Ectodermal cell (in vitro differentiated cells): ENCODE measurements around the gene VSIR.

Experiments
- H3K27ac ChIP-seq: 2 replicates; pipeline ENCODE4 v1.7.0; 2013; ENCODE audit warnings: mild to moderate bottlenecking, low read depth, low read length; ENCODE audit not compliant: insufficient read depth, poor library complexity, severe bottlenecking
- H3K27me3 ChIP-seq: 2 replicates; pipeline ENCODE4 v1.7.0; 2013; ENCODE audit warnings: mild to moderate bottlenecking, low read length; ENCODE audit not compliant: insufficient read depth, control insufficient read depth, poor library complexity, severe bottlenecking
- H3K36me3 ChIP-seq: one replicate; pipeline ENCODE4 v1.7.0; 2013; ENCODE audit warnings: low read length; ENCODE audit not compliant: control insufficient read depth, insufficient read depth
- H3K4me1 ChIP-seq: one replicate; pipeline ENCODE4 v1.7.0; 2013; ENCODE audit warnings: low read length; ENCODE audit not compliant: control insufficient read depth, insufficient read depth
- H3K4me3 ChIP-seq: 2 replicates; pipeline ENCODE4 v1.7.0; 2013; ENCODE audit warnings: low read depth, low read length, control low read depth; ENCODE audit not compliant: insufficient read depth
- H3K9me3 ChIP-seq: 2 replicates; pipeline ENCODE4 v1.7.0; 2013; ENCODE audit warnings: mild to moderate bottlenecking, low read length, moderate library complexity; ENCODE audit not compliant: control insufficient read depth
- WGBS, 2 experiments: methylation state at CpG; one replicate each; pipeline ENCODE4 v1.1.7; 2013; ENCODE audit warnings: missing lambda C conversion rate in 2 of 2; 5-methylcytosine and 5-hydroxymethylcytosine counted together

VSIR gene

GRCh38 chr10:71719042-71719441 is 54.3 kb downstream of the VSIR start:
- Histone ChIP-seq H3K36me3 (no peaks in the 10 kb centered on the region), H3K4me1 (peaks cover 13% of the 10 kb centered on the region), H3K9me3 (no peaks in the 10 kb centered on the region), H3K27ac (no peak overlapping the region), H3K4me3 (no peak overlapping the region), H3K27me3 (no peaks in the 10 kb centered on the region)
- 87 to 89% methylated on average over 5 to 7 of the region's 7 CpGs for WGBS, 2 experiments

GRCh38 chr10:71718165-71718698 is 55.1 kb downstream of the VSIR start:
- Histone ChIP-seq H3K4me1 (peaks cover 20% of the 10 kb centered on the region), H3K9me3 (no peaks in the 10 kb centered on the region), H3K36me3 (no peaks in the 10 kb centered on the region), H3K27ac (no peak overlapping the region), H3K4me3 (no peak overlapping the region), H3K27me3 (no peaks in the 10 kb centered on the region)
- 84 to 86% methylated on average over 10 of the region's 10 CpGs for WGBS, 2 experiments

- Histone ChIP-seq H3K27me3 (no peaks in the 10 kb centered on the region), H3K4me1 (peaks cover 24% of the 10 kb centered on the region), H3K27ac (no peak overlapping the region), H3K9me3 (no peaks in the 10 kb centered on the region), H3K36me3 (no peaks in the 10 kb centered on the region), H3K4me3 (no peak overlapping the region)
- WGBS, 2 experiments = 92 to 94% methylated on average over 2 of the region's 2 CpGs
Measured at GRCh38 chr10:71717551-71717951, 55.8 kb downstream of the VSIR start.

GRCh38 chr10:71717056-71717455 is 56.3 kb downstream of the VSIR start:
- H3K27ac ChIP-seq = no peak overlapping the region
- no peaks in the 10 kb centered on the region for H3K27me3 ChIP-seq
- no peaks in the 10 kb centered on the region for H3K36me3 ChIP-seq
- 86 to 88% methylated on average over 4 of the region's 4 CpGs for WGBS, 2 experiments
- H3K9me3 ChIP-seq = no peaks in the 10 kb centered on the region
- H3K4me3 ChIP-seq = no peak overlapping the region
- H3K4me1 ChIP-seq = peaks cover 24% of the 10 kb centered on the region

- H3K27ac ChIP-seq = no peak overlapping the region
- H3K4me3 ChIP-seq = no peak overlapping the region
- H3K4me1 ChIP-seq = peaks cover 24% of the 10 kb centered on the region
- H3K36me3 ChIP-seq = no peaks in the 10 kb centered on the region
- no peaks in the 10 kb centered on the region for H3K9me3 ChIP-seq
- no peaks in the 10 kb centered on the region for H3K27me3 ChIP-seq
- 93 to 95% methylated on average over 5 of the region's 5 CpGs for WGBS, 2 experiments
Measured at GRCh38 chr10:71716426-71716825, 56.9 kb downstream of the VSIR start.

- H3K4me3 ChIP-seq = no peak overlapping the region
- no peak overlapping the region for H3K27ac ChIP-seq
- H3K9me3 ChIP-seq = no peaks in the 10 kb centered on the region
- peaks cover 24% of the 10 kb centered on the region for H3K4me1 ChIP-seq
- H3K27me3 ChIP-seq = no peaks in the 10 kb centered on the region
- H3K36me3 ChIP-seq = no peaks in the 10 kb centered on the region
- 94 to 95% methylated on average over 20 of the region's 20 CpGs for WGBS, 2 experiments
Measured at GRCh38 chr10:71715860-71716259, 57.5 kb downstream of the VSIR start.

GRCh38 chr10:71715026-71715425 is 58.3 kb downstream of the VSIR start:
- 89 to 92% methylated on average over 8 of the region's 8 CpGs for WGBS, 2 experiments
- Histone ChIP-seq H3K36me3 (no peaks in the 10 kb centered on the region), H3K27ac (no peak overlapping the region), H3K4me1 (peaks cover 22% of the 10 kb centered on the region), H3K27me3 (no peaks in the 10 kb centered on the region), H3K9me3 (no peaks in the 10 kb centered on the region), H3K4me3 (no peak overlapping the region)

GRCh38 chr10:71714592-71714991 is 58.7 kb downstream of the VSIR start:
- Histone ChIP-seq H3K9me3 (no peaks in the 10 kb centered on the region), H3K36me3 (no peaks in the 10 kb centered on the region), H3K4me1 (peaks cover 17% of the 10 kb centered on the region), H3K27ac (no peak overlapping the region), H3K4me3 (no peak overlapping the region), H3K27me3 (no peaks in the 10 kb centered on the region)
- WGBS, 2 experiments = 88% methylated on average over 5 of the region's 5 CpGs

GRCh38 chr10:71714031-71714410 is 59.3 kb downstream of the VSIR start:
- Histone ChIP-seq H3K36me3 (no peaks in the 10 kb centered on the region), H3K27me3 (no peaks in the 10 kb centered on the region), H3K4me1 (peaks cover 12% of the 10 kb centered on the region), H3K9me3 (no peaks in the 10 kb centered on the region), H3K27ac (no peak overlapping the region), H3K4me3 (no peak overlapping the region)
- WGBS, 2 experiments = 93 to 95% methylated on average over 4 of the region's 4 CpGs

- Histone ChIP-seq H3K27me3 (no peaks in the 10 kb centered on the region), H3K4me1 (peaks cover 11% of the 10 kb centered on the region), H3K4me3 (no peak overlapping the region), H3K36me3 (no peaks in the 10 kb centered on the region), H3K9me3 (no peaks in the 10 kb centered on the region), H3K27ac (no peak overlapping the region)
- 75 to 76% methylated on average over 12 of the region's 12 CpGs for WGBS, 2 experiments
Measured at GRCh38 chr10:71713135-71714030, 59.9 kb downstream of the VSIR start.
